ENCODE measurements around the gene RIPOR3.

GRCh38 chr20:50632701-50633100 is 58.6 kb downstream of the RIPOR3 start:
- no peak for TF ChIP-seq BHLHE40 (IDR thresholded peaks at IDR 0.05; ENCODE audit: borderline replicate concordance)
- TF ChIP-seq FOXM1 (IDR thresholded peaks at IDR 0.05; ENCODE audit: borderline replicate concordance), result no peak

Data from HEK293T (cell line).